ENCODE results near the gene SGTA. TPM values are rescaled to one million over a fixed set of nuclear protein-coding genes. Genes with fewer than 3 reads are reported as not detected.

The SGTA gene
- total and polyA plus RNA-seq, 9 of the 15 experiments (the other 6 are each of a cell fraction or from before 2014, with no cell fraction given) = 1.4 to 110 (median 49.9) TPM

GRCh38 chr19:2783781-2784145 is 690 bp upstream of the SGTA start (continued):
- TF ChIP-seq ZNF592 (IDR thresholded peaks at IDR 0.05) = peak; percentile 24; the same call in 1 of the 2 replicates
- no peak for TF ChIP-seq REST (IDR thresholded peaks at IDR 0.05; ENCODE audit: borderline replicate concordance)
- TF ChIP-seq REST (CRISPR knock-in tag; IDR thresholded peaks at IDR 0.05; ENCODE audit: low read depth) = no peak
- TF ChIP-seq HNRNPUL1 (IDR thresholded peaks at IDR 0.05; ENCODE audit: low read length) = no peak
- TF ChIP-seq SMARCA4 (IDR thresholded peaks at IDR 0.05) = no peak
- no peak for TF ChIP-seq JUND (IDR thresholded peaks at IDR 0.05; ENCODE audit: borderline replicate concordance, low read depth, low read length)
- no peak for TF ChIP-seq JUND (tag; IDR thresholded peaks at IDR 0.05; ENCODE audit: borderline replicate concordance, low read depth, low read length)
- TF ChIP-seq NFIC (IDR thresholded peaks at IDR 0.05) = no peak
- TF ChIP-seq PHF8 (IDR thresholded peaks at IDR 0.05; ENCODE audit: borderline replicate concordance, low read length) = no peak
- no peak for TF ChIP-seq JUNB (CRISPR knock-in tag; conservative IDR thresholded peaks at IDR 0.05)
- no peak for TF ChIP-seq ZNF699 (CRISPR knock-in tag; IDR thresholded peaks at IDR 0.05; ENCODE audit: insufficient replicate concordance)

All from K562 (cell line).